Prostate gland (tissue), 2 donors: ENCODE measurements around the gene SCG2. TPM values are rescaled to one million over a fixed set of nuclear protein-coding genes. Genes with fewer than 3 reads are reported as not detected.

Source experiments
- DNase-seq: peaks from one replicate; pipeline ENCODE4 v3.0.0-alpha.2; 2019; ENCODE audit warnings: low spot score
- H3K27ac ChIP-seq, 2 donors: fragments of 200-600 bp; sonication (generic); 2 replicates each; pipeline ENCODE4 v1.5.1; 2017 to 2019
- H3K27me3 ChIP-seq: fragments of 200-600 bp; sonication (generic); replicated peaks from 2 replicates; pipeline ENCODE4 v1.5.1; 2019; ENCODE audit not compliant: insufficient read depth
- H3K36me3 ChIP-seq, 2 donors: fragments of 200-600 bp; sonication (generic); 1 replicate in 1 of 2; 2 replicates in 1 of 2; pipeline versions ENCODE4 v1.5.1 to v1.8.1; 2017 to 2019
- H3K4me1 ChIP-seq: fragments of 200-600 bp; sonication (generic); replicated peaks from 2 replicates; pipeline ENCODE4 v1.5.1; 2019
- H3K4me3 ChIP-seq, 2 donors: fragments of 200-600 bp; sonication (generic); 2 replicates each; pipeline ENCODE4 v1.5.1; 2017 to 2019
- H3K9me3 ChIP-seq: fragments of 200-600 bp; sonication (generic); 2 replicates; pipeline ENCODE4 v1.5.1; 2017
- CTCF ChIP-seq, 4 experiments: fragments of 200-600 bp in 2 of 4; fragments of 450-650 bp in 2 of 4; sonication (generic) in 2 of 4; IDR thresholded peaks; 1 replicate in 3 of 4; 2 replicates in 1 of 4; pipeline ENCODE4 v1.5.1; 2016 to 2019; ENCODE audit warnings: antibody characterized with exemption in 4 of 4, mild to moderate bottlenecking in 2 of 4, moderate library complexity in 2 of 4
- POLR2A ChIP-seq: fragments of 450-650 bp; IDR thresholded peaks from one replicate; pipeline ENCODE4 v1.6.1; 2016; ENCODE audit warnings: antibody characterized with exemption, mild to moderate bottlenecking
- POLR2AphosphoS5 ChIP-seq: sonication (generic); formaldehyde crosslinking; IDR thresholded peaks from one replicate; pipeline ENCODE4 v1.6.1; 2017; ENCODE audit warnings: antibody characterized with exemption
- WGBS: methylation state at CpG from one replicate; pipeline ENCODE4 v1.1.5; 2018; 5-methylcytosine and 5-hydroxymethylcytosine counted together
- intact Hi-C: fragments of 100-400 bp; cut with DNase I; formaldehyde crosslinking; loops from one replicate; pipeline ENCODE4 v1.14.2; 2022
- total RNA-seq, 2 donors: library from RNA; depleted of rRNA; stranded (reverse); fragments of >200 nt; gene quantifications; one replicate each; pipeline ENCODE4 v1.1.0, GENCODE V29; 2016

The SCG2 gene
- total RNA-seq, 2 donors from 2014 or later: 1.0 to 5.4 TPM

GRCh38 chr2:223634238-223634637 is 32.1 kb upstream of the SCG2 start:
- WGBS: 99% methylated on average over 3 of the region's 3 CpGs
- no peaks in the 10 kb centered on the region for H3K27me3 ChIP-seq
- H3K27ac ChIP-seq: no peak overlapping the region
- no peaks in the 10 kb centered on the region for H3K9me3 ChIP-seq
- H3K4me1 ChIP-seq: no peaks in the 10 kb centered on the region
- no peaks in the 10 kb centered on the region for H3K36me3 ChIP-seq
- no peak for DNase-seq
- TF ChIP-seq POLR2A (no peak), CTCF (IDR thresholded peaks at IDR 0.05) (no peak), POLR2AphosphoS5 (no peak)
- no peak overlapping the region for H3K4me3 ChIP-seq
- intact Hi-C loops: no loop called here

GRCh38 chr2:223633656-223634055 is 31.5 kb upstream of the SCG2 start:
- DNase-seq: no peak

GRCh38 chr2:223632826-223633225 is 30.7 kb upstream of the SCG2 start:
- no peaks in the 10 kb centered on the region for H3K4me1 ChIP-seq
- H3K9me3 ChIP-seq: no peaks in the 10 kb centered on the region
- DNase-seq: no peak
- H3K36me3 ChIP-seq: no peaks in the 10 kb centered on the region
- no peaks in the 10 kb centered on the region for H3K27me3 ChIP-seq
- no peak overlapping the region for H3K4me3 ChIP-seq
- no peak for TF ChIP-seq POLR2AphosphoS5
- TF ChIP-seq CTCF (IDR thresholded peaks at IDR 0.05): no peak
- no peak for TF ChIP-seq POLR2A
- intact Hi-C loops: no loop called here
- 92% methylated on average over 2 of the region's 2 CpGs for WGBS
- H3K27ac ChIP-seq: no peak overlapping the region

More at GRCh38 chr2:223633656-223634055, 31.5 kb upstream of the SCG2 start:
- intact Hi-C loops: no loop called here
- WGBS: 89% methylated on average over 6 of the region's 6 CpGs
- Histone ChIP-seq H3K4me3 (no peak overlapping the region), H3K4me1 (no peaks in the 10 kb centered on the region), H3K27me3 (no peaks in the 10 kb centered on the region), H3K36me3 (no peaks in the 10 kb centered on the region), H3K27ac (no peak overlapping the region), H3K9me3 (no peaks in the 10 kb centered on the region)
- TF ChIP-seq POLR2AphosphoS5 (no peak), POLR2A (no peak)

GRCh38 chr2:223626716-223627115 is 24.6 kb upstream of the SCG2 start:
- H3K36me3 ChIP-seq: no peaks in the 10 kb centered on the region
- intact Hi-C loops: no loop called here
- 23% methylated on average over 2 of the region's 2 CpGs for WGBS
- no peaks in the 10 kb centered on the region for H3K27me3 ChIP-seq
- no peaks in the 10 kb centered on the region for H3K4me1 ChIP-seq
- H3K27ac ChIP-seq: no peak overlapping the region
- TF ChIP-seq POLR2A (no peak), POLR2AphosphoS5 (no peak), CTCF (IDR thresholded peaks at IDR 0.05) (no peak)
- no peak overlapping the region for H3K4me3 ChIP-seq
- DNase-seq: no peak
- H3K9me3 ChIP-seq: no peaks in the 10 kb centered on the region

GRCh38 chr2:223625652-223626051 is 23.5 kb upstream of the SCG2 start:
- H3K4me3 ChIP-seq: no peak overlapping the region
- no peak for DNase-seq
- no peaks in the 10 kb centered on the region for H3K4me1 ChIP-seq
- H3K27ac ChIP-seq: no peak overlapping the region
- H3K27me3 ChIP-seq: no peaks in the 10 kb centered on the region
- intact Hi-C loops: no loop called here
- H3K36me3 ChIP-seq: no peaks in the 10 kb centered on the region
- TF ChIP-seq POLR2AphosphoS5: no peak
- H3K9me3 ChIP-seq: no peaks in the 10 kb centered on the region
- WGBS: 74% methylated on average over 1 of the region's 1 CpG

GRCh38 chr2:223621901-223622300 is 19.7 kb upstream of the SCG2 start:
- Histone ChIP-seq H3K27ac (no peak overlapping the region), H3K27me3 (no peaks in the 10 kb centered on the region), H3K36me3 (no peaks in the 10 kb centered on the region), H3K9me3 (no peaks in the 10 kb centered on the region), H3K4me1 (no peaks in the 10 kb centered on the region), H3K4me3 (no peak overlapping the region)
- TF ChIP-seq POLR2AphosphoS5 (no peak), CTCF (IDR thresholded peaks at IDR 0.05) (no peak), POLR2A (no peak)
- WGBS: 64% methylated on average over 7 of the region's 7 CpGs
- intact Hi-C loops: no loop called here
- no peak for DNase-seq
